ENCODE results near the gene DBR1.

The DBR1 gene

DNA sequence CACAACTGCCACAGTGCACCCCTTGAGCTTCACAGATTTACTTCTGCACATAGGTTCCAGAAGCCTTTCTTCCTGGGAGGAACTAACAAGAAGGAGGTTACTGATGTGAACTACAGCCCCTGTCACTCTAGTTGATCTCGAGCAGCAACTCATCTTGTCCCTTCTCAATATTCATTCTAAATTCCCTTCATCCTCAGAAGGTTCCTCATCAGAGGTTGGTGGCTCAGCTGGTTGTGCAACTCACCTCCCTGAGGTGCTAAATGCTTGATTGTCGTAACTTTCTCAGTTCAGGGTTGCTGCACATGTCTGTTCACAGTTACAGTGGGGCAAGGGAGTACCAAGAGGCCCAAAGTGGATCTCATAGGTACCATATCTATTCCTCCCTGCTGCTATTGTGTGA is 36.9 kb downstream of the DBR1 start:
- Mint-ChIP-seq H3K36me3 (ENCODE audit: low read depth) (no peaks in the 10 kb centered on the region), H3K4me1 (no peaks in the 10 kb centered on the region), H3K27ac (no peak overlapping the region), H3K27me3 (ENCODE audit: low read depth) (no peaks in the 10 kb centered on the region), H3K9me3 (no peaks in the 10 kb centered on the region), H3K4me3 (no peak overlapping the region)
- TF ChIP-seq, protein P1, sequence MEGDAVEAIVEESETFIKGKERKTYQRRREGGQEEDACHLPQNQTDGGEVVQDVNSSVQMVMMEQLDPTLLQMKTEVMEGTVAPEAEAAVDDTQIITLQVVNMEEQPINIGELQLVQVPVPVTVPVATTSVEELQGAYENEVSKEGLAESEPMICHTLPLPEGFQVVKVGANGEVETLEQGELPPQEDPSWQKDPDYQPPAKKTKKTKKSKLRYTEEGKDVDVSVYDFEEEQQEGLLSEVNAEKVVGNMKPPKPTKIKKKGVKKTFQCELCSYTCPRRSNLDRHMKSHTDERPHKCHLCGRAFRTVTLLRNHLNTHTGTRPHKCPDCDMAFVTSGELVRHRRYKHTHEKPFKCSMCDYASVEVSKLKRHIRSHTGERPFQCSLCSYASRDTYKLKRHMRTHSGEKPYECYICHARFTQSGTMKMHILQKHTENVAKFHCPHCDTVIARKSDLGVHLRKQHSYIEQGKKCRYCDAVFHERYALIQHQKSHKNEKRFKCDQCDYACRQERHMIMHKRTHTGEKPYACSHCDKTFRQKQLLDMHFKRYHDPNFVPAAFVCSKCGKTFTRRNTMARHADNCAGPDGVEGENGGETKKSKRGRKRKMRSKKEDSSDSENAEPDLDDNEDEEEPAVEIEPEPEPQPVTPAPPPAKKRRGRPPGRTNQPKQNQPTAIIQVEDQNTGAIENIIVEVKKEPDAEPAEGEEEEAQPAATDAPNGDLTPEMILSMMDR (IDR thresholded peaks at IDR 0.05; ENCODE audit: unreplicated experiment in 3 of 3), result no peak

DNA sequence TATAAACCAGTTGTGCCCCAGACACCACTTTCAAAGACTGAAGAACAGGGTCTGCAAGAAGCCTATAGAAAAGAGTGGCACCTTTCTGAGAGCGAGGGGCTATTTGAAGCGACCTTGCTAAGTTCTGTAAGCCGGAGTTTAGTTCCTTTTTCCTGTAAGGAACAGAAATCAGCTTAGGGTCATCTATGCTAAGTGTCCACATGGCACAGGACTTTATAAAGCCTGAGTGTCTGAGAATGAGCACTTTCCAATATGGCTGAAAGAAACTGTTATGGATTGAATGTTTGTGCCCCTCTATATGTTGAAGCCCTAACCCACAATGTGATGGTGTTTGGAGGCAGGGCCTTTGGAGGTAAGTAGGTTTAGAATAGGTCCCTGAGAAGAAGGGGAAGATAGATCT is 38.5 kb downstream of the DBR1 start:
- TF ChIP-seq, protein P1 (IDR thresholded peaks at IDR 0.05; ENCODE audit: unreplicated experiment in 3 of 3), result no peak
- Mint-ChIP-seq H3K36me3 (ENCODE audit: low read depth) (no peaks in the 10 kb centered on the region), H3K4me3 (no peak overlapping the region), H3K27me3 (ENCODE audit: low read depth) (no peaks in the 10 kb centered on the region), H3K27ac (no peak overlapping the region), H3K4me1 (no peaks in the 10 kb centered on the region), H3K9me3 (no peaks in the 10 kb centered on the region)

DNA sequence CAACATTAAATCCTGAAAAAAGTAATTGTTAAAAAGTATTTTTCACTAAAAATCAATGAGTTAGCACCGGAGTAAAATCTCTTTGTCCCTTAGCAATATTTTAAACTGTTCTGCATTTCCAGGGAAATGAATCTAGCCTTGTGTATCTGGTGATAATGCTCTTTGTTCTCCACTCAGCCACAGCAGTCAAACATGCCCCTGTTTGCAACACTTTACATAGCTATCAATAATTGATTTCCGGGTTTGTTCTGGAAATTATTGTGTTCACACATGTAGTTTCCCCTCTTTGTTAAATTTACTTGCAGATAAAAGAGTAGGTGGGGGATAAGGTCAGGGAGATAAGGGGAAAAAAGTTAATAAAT is 38.9 kb downstream of the DBR1 start:
- no peak overlapping the region for H3K4me3 Mint-ChIP-seq
- no peaks in the 10 kb centered on the region for H3K4me1 Mint-ChIP-seq
- no peaks in the 10 kb centered on the region for H3K9me3 Mint-ChIP-seq
- H3K36me3 Mint-ChIP-seq (ENCODE audit: low read depth), result no peaks in the 10 kb centered on the region
- H3K27ac Mint-ChIP-seq, result no peak overlapping the region
- TF ChIP-seq, protein P1 (IDR thresholded peaks at IDR 0.05; ENCODE audit: unreplicated experiment in 3 of 3), result no peak
- H3K27me3 Mint-ChIP-seq (ENCODE audit: low read depth), result no peaks in the 10 kb centered on the region

DNA sequence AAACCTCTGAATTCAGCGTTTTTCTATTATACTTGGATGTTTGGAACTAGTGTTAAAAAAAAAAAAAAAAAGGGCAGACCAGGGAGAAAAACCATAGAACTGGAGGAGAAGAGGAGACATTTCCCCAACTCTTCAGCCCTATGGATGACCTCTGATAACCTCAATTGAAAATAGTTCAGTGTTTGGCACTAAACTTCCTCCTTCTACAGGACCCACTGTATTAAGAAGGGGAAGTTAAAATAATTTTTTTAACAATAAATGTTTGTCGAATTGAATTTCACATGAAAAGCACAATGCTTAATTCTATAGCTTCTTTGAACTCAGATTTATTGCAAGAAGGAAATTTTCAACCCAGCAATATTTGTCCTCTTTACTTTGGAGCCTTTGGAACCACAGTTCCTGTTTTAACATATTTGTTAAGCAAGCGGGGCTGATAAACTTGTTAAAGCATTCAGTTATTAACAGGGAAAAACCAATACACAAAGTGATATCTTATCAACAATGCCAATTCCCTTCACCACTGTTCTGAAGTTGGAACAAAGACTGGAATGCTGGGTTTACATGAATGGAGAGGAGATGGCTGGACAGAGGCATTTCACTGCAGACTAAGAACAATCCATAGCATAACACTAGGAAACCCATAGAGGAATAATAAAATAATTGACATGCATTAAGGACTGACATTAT is 39.4 kb downstream of the DBR1 start:
- H3K4me1 Mint-ChIP-seq, result no peaks in the 10 kb centered on the region
- H3K4me3 Mint-ChIP-seq, result no peak overlapping the region
- no peaks in the 10 kb centered on the region for H3K27me3 Mint-ChIP-seq (ENCODE audit: low read depth)
- TF ChIP-seq, protein P1 (IDR thresholded peaks at IDR 0.05; ENCODE audit: unreplicated experiment in 3 of 3), result no peak
- no peaks in the 10 kb centered on the region for H3K9me3 Mint-ChIP-seq
- no peak overlapping the region for H3K27ac Mint-ChIP-seq
- H3K36me3 Mint-ChIP-seq (ENCODE audit: low read depth), result no peaks in the 10 kb centered on the region

DNA sequence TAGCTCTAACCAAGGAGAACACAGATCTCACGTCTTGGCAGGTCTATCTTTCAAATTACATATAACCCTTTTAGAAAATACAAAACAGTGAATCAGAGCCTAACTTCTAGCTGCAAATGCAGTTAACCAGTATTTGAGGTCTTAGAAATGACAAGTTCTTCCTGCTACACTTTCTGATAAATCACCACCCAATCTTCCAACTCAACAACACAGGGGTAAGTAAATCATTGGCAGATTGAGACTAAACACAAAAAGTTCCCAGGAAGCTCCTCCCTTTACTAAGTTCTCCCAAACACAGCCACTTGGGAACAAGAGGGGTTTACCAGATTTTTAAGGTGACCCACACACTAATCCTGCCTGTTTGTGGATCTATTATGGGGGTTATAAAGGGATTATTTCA is 42.5 kb downstream of the DBR1 start, which contains the start of gene A4GNT:
A4GNT (minus strand) TSS at position 152 of the 400 bp plus-strand sequence. CDS start 1,134 bp downstream, outside the sequence.
- H3K4me1 Mint-ChIP-seq, result no peaks in the 10 kb centered on the region
- H3K9me3 Mint-ChIP-seq, result no peaks in the 10 kb centered on the region
- H3K36me3 Mint-ChIP-seq (ENCODE audit: low read depth), result no peaks in the 10 kb centered on the region
- no peaks in the 10 kb centered on the region for H3K27me3 Mint-ChIP-seq (ENCODE audit: low read depth)
- TF ChIP-seq, protein P1 (IDR thresholded peaks at IDR 0.05; ENCODE audit: unreplicated experiment in 3 of 3), result no peak
- H3K4me3 Mint-ChIP-seq, result no peak within 1 kb of the TSS
- no peak within 1 kb of the TSS for H3K27ac Mint-ChIP-seq
